ENCODE data around the gene ABTB2. TPM values are rescaled to one million over a fixed set of nuclear protein-coding genes. Genes with fewer than 3 reads are reported as not detected.

ABTB2 gene
- total RNA-seq, 1 donor from 2014 or later, result 24.7 TPM

GRCh38 chr11:34204396-34205279 lies 153.2 kb downstream of the ABTB2 start:
- no peak for TF ChIP-seq CTCF (IDR thresholded peaks at IDR 0.05; ENCODE audit: borderline replicate concordance)
- Histone ChIP-seq H3K27me3 (ENCODE audit: low read depth) (no peaks in the 10 kb centered on the region), H3K4me1 (peaks cover 9% of the 10 kb centered on the region), H3K4me3 (no peak overlapping the region), H3K36me3 (peaks cover 4% of the 10 kb centered on the region), H3K9me3 (replicated peaks) (no peaks in the 10 kb centered on the region), H3K27ac (replicated peaks) (no peak overlapping the region)
- no peak for DNase-seq
- intact Hi-C loops (cut with micrococcal nuclease), result no loop called here

GRCh38 chr11:34203377-34203871 lies 154.4 kb downstream of the ABTB2 start:
- H3K4me3 ChIP-seq, result no peak overlapping the region
- intact Hi-C loops (cut with micrococcal nuclease), result no loop called here
- no peaks in the 10 kb centered on the region for H3K9me3 ChIP-seq (replicated peaks)
- peaks cover 9% of the 10 kb centered on the region for H3K4me1 ChIP-seq
- no peak for DNase-seq
- peaks cover 4% of the 10 kb centered on the region for H3K36me3 ChIP-seq
- TF ChIP-seq CTCF (IDR thresholded peaks at IDR 0.05; ENCODE audit: borderline replicate concordance), result no peak
- no peak overlapping the region for H3K27ac ChIP-seq (replicated peaks)
- H3K27me3 ChIP-seq (ENCODE audit: low read depth), result no peaks in the 10 kb centered on the region

GRCh38 chr11:34201129-34201528 lies 156.7 kb downstream of the ABTB2 start:
- no peak for DNase-seq
- Histone ChIP-seq H3K27me3 (ENCODE audit: low read depth) (no peaks in the 10 kb centered on the region), H3K4me3 (no peak overlapping the region), H3K9me3 (replicated peaks) (no peaks in the 10 kb centered on the region), H3K4me1 (no peaks in the 10 kb centered on the region), H3K27ac (replicated peaks) (no peak overlapping the region), H3K36me3 (peaks cover 14% of the 10 kb centered on the region)
- intact Hi-C loops (cut with micrococcal nuclease), result no loop called here
- TF ChIP-seq CTCF (IDR thresholded peaks at IDR 0.05; ENCODE audit: borderline replicate concordance), result no peak

- no peak for DNase-seq
- peaks cover 20% of the 10 kb centered on the region for H3K36me3 ChIP-seq
- H3K9me3 ChIP-seq (replicated peaks), result no peaks in the 10 kb centered on the region
- no peaks in the 10 kb centered on the region for H3K27me3 ChIP-seq (ENCODE audit: low read depth)
- intact Hi-C loops (cut with micrococcal nuclease), result no loop called here
- H3K4me3 ChIP-seq, result no peak overlapping the region
- H3K27ac ChIP-seq (replicated peaks), result no peak overlapping the region
- H3K4me1 ChIP-seq, result no peaks in the 10 kb centered on the region
- no peak for TF ChIP-seq CTCF (IDR thresholded peaks at IDR 0.05; ENCODE audit: borderline replicate concordance)
Measured at GRCh38 chr11:34199525-34199924, 158.3 kb downstream of the ABTB2 start.

- no peak overlapping the region for H3K4me3 ChIP-seq
- H3K36me3 ChIP-seq, result peaks cover 20% of the 10 kb centered on the region
- H3K27ac ChIP-seq (replicated peaks), result no peak overlapping the region
- no peak for TF ChIP-seq CTCF (IDR thresholded peaks at IDR 0.05; ENCODE audit: borderline replicate concordance)
- intact Hi-C loops (cut with micrococcal nuclease), result no loop called here
- no peaks in the 10 kb centered on the region for H3K9me3 ChIP-seq (replicated peaks)
- H3K4me1 ChIP-seq, result peaks cover 1% of the 10 kb centered on the region
- no peaks in the 10 kb centered on the region for H3K27me3 ChIP-seq (ENCODE audit: low read depth)
- DNase-seq, result no peak
Measured at GRCh38 chr11:34198523-34198922, 159.3 kb downstream of the ABTB2 start.
